ENCODE measurements around the gene HTRA3. TPM values are rescaled to one million over a fixed set of nuclear protein-coding genes. Genes with fewer than 3 reads are reported as not detected.

HTRA3 gene
- total and polyA plus RNA-seq, 2 of the 8 experiments (the other 6 are each of a cell fraction or from before 2014, with no cell fraction given): 3.2 to 5.8 TPM

- Histone ChIP-seq H3K27ac (ENCODE audit: low read depth, low read length) (no peak overlapping the region), H2BK20ac (ENCODE audit: low read length) (no peak overlapping the region), H4K5ac (ENCODE audit: insufficient read length, low read depth, low read length) (no peak overlapping the region), H3K9me3 (ENCODE audit: insufficient read depth in 2 of 2, low read depth in 1 of 2, low read length in 1 of 2) (no peaks in the 10 kb centered on the region), H3K4me1 (replicated peaks in 1 of 4; ENCODE audit: control insufficient read depth in 3 of 4, insufficient read depth in 4 of 4, low read length in 3 of 4) (no peaks in the 10 kb centered on the region), H4K91ac (replicated peaks; ENCODE audit: insufficient read length, low read length) (no peak overlapping the region), H3K23ac (ENCODE audit: insufficient read length) (no peak overlapping the region), H3K4me3 (ENCODE audit: extremely low read depth in 1 of 4, insufficient read depth in 2 of 4, low read depth in 3 of 4, low read length in 4 of 4) (no peak overlapping the region), H3K27me3 (replicated peaks in 1 of 4; ENCODE audit: control insufficient read depth in 3 of 4, extremely low read depth in 1 of 4, insufficient read depth in 3 of 4, low read length in 3 of 4) (no peaks in the 10 kb centered on the region), H2AFZ (ENCODE audit: low read length) (no peak overlapping the region), H4K20me1 (replicated peaks in 1 of 2; ENCODE audit: control insufficient read depth in 1 of 2, insufficient read depth in 2 of 2, low read length in 2 of 2) (no peaks in the 10 kb centered on the region), H3K4me2 (ENCODE audit: insufficient read depth in 1 of 2, low read depth in 2 of 2, low read length in 2 of 2) (no peak overlapping the region), H4K8ac (ENCODE audit: extremely low read depth, insufficient read depth, low read length) (no peak overlapping the region), H3K18ac (ENCODE audit: extremely low read depth, low read length) (no peak overlapping the region), H2BK120ac (replicated peaks; ENCODE audit: low read depth, low read length) (no peak overlapping the region), H3K4ac (replicated peaks; ENCODE audit: insufficient read length, low read depth, low read length) (no peak overlapping the region), H2AK5ac (ENCODE audit: low read depth, low read length) (no peak overlapping the region), H3K79me2 (ENCODE audit: control insufficient read depth in 1 of 2, insufficient read depth in 2 of 2, low read length in 2 of 2) (no peaks in the 10 kb centered on the region), H3K23me2 (ENCODE audit: low read depth, low read length) (no peaks in the 10 kb centered on the region), H2BK15ac (ENCODE audit: low read length) (no peak overlapping the region), H3K9ac (replicated peaks in 1 of 4; ENCODE audit: extremely low read depth in 1 of 4, low read depth in 3 of 4, low read length in 3 of 4) (no peak overlapping the region), H3K56ac (replicated peaks; ENCODE audit: insufficient read length, low read depth, low read length) (no peak overlapping the region), H3K79me1 (ENCODE audit: low read depth, low read length) (no peaks in the 10 kb centered on the region), H2BK12ac (ENCODE audit: low read depth, low read length) (no peak overlapping the region), H2BK5ac (ENCODE audit: low read depth, low read length) (no peak overlapping the region), H3K14ac (ENCODE audit: insufficient read length) (no peak overlapping the region), H3K36me3 (ENCODE audit: control insufficient read depth in 2 of 4, insufficient read depth in 4 of 4, low read length in 3 of 4) (no peaks in the 10 kb centered on the region)
- POLR2A ChIA-PET (ENCODE audit: partially characterized antibody): no interaction called here
- CTCF ChIA-PET (ENCODE audit: partially characterized antibody): interaction anchor here (1.8 to 2.0 kb wide), 3 partner anchors 9 to 87 kb away, joined by 4 to 6 read pairs (median 5); no protein-coding TSS in a partner anchor
- DNase-seq (ENCODE audit: low read depth in 1 of 2, low spot score in 2 of 2): no peak
- FAIRE-seq: no peak
- 75% methylated on average over 4 of the region's 6 CpGs; no CpG with 5 or more reads in 1 of the 2 experiments for WGBS, 2 experiments (ENCODE audit: extremely low coverage in 1 of 2, insufficient coverage in 1 of 2, insufficient read length in 1 of 2, insufficient replicate concordance in 2 of 2, low coverage in 1 of 2, low lambda C conversion rate in 2 of 2, missing lambda C conversion rate in 1 of 2)
- TF ChIP-seq EGR1 (IDR thresholded peaks at IDR 0.05; ENCODE audit: borderline replicate concordance, low read depth, low read length): no peak
- no peak for TF ChIP-seq POLR2AphosphoS5 (IDR thresholded peaks at IDR 0.05; ENCODE audit: low read depth, low read length)
- no peak for TF ChIP-seq ATF2 (IDR thresholded peaks at IDR 0.05; ENCODE audit: low read length)
- no peak for TF ChIP-seq MAFK (IDR thresholded peaks at IDR 0.05; ENCODE audit: low read depth, low read length)
- TF ChIP-seq EZH2 (IDR thresholded peaks at IDR 0.05; ENCODE audit: low read depth, low read length, severe bottlenecking): no peak
- TF ChIP-seq CHD2 (IDR thresholded peaks at IDR 0.05; ENCODE audit: low read length): no peak
- no peak for TF ChIP-seq JUN (IDR thresholded peaks at IDR 0.05; ENCODE audit: low read depth, low read length)
- no peak for TF ChIP-seq NANOG (IDR thresholded peaks at IDR 0.05; ENCODE audit: insufficient read depth, low read depth, low read length, poor library complexity, severe bottlenecking)
- TF ChIP-seq GABPA (IDR thresholded peaks at IDR 0.05; ENCODE audit: borderline replicate concordance, insufficient read depth, low read length): no peak
- TF ChIP-seq NRF1 (IDR thresholded peaks at IDR 0.05; ENCODE audit: low read depth, low read length): no peak
- no peak for TF ChIP-seq CTCF (IDR thresholded peaks at IDR 0.05; ENCODE audit: control extremely low read depth in 1 of 3, insufficient read depth in 1 of 3, low read depth in 1 of 3, low read length in 3 of 3)
Measured at GRCh38 chr4:8329560-8329858, 60.0 kb downstream of the HTRA3 start.

Data from H1 (cell line).